ENCODE data around the gene MYBPC2. TPM values are rescaled to one million over a fixed set of nuclear protein-coding genes. Genes with fewer than 3 reads are reported as not detected.

Gene MYBPC2
- total RNA-seq, 1 donor from 2014 or later: 0.77 TPM

DNA sequence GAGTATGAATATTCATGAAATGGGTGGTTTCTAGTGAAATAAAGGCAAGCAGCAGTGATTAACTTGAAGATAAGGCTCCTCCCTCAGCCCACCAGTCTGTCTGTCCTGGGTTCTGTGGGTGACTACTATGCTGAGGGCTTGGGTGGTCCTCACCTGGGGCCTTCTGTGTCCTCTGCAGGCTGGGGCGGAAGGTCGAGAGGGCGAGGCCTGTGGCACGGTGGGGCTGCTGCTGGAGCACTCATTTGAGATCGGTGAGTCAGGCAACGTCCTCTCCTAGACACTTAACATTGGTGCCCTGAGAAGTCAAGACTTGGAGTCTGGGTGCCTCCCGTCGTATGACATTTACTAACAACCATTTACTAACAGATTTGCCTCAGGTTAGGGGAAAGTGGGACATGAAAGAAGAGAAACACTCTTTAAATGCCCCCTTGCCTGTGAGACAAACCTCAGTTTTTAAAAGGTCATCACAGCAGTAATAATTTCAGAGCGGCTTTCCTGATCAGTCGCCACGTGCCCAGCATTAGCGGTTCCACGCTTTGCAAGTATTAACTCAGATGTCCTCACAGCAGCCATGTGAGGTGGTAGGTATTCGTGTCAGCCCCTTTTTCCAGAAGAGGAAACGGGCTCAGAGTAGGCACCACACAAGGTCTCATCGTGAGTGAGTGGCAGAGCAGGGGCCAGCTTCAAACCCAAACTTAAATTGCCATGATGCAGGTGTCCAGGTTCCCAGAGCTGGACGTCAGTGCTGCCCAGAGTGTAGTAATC, 45.2 kb downstream of the MYBPC2 start:
- H2AFZ ChIP-seq (replicated peaks): no peak overlapping the region
- H3K4me3 ChIP-seq: peak overlapping the region; percentile 69
- peaks cover 32% of the 10 kb centered on the region for H3K79me2 ChIP-seq (ENCODE audit: low read depth)
- DNase-seq (ENCODE audit: low spot score): no peak
- Mint-ChIP-seq H3K36me3 (peaks cover 17% of the 10 kb centered on the region), H3K27ac (no peak overlapping the region), H3K4me1 (peaks cover 12% of the 10 kb centered on the region), H3K27me3 (ENCODE audit: insufficient read depth, low read depth) (peaks cover 9% of the 10 kb centered on the region), H3K4me3 (peak overlapping the region; percentile 98), H3K9me3 (peaks cover 19% of the 10 kb centered on the region)
- H3K4me1 ChIP-seq: peaks cover 4% of the 10 kb centered on the region
- H3K4me2 ChIP-seq: peak overlapping the region; percentile 84
- peaks cover 18% of the 10 kb centered on the region for H3F3A ChIP-seq (ENCODE audit: low read depth)
- H3K9ac ChIP-seq: no peak overlapping the region
- no peaks in the 10 kb centered on the region for H3K27me3 ChIP-seq
- no peak overlapping the region for H3K27ac ChIP-seq
- H3K36me3 ChIP-seq: no peaks in the 10 kb centered on the region
- peaks cover 14% of the 10 kb centered on the region for H4K20me1 ChIP-seq (ENCODE audit: low read depth)
- TF ChIP-seq EZH2 (IDR thresholded peaks at IDR 0.05) (no peak), EZH2phosphoT487 (IDR thresholded peaks at IDR 0.05) (no peak)
- TF ChIP-seq, protein P1, sequence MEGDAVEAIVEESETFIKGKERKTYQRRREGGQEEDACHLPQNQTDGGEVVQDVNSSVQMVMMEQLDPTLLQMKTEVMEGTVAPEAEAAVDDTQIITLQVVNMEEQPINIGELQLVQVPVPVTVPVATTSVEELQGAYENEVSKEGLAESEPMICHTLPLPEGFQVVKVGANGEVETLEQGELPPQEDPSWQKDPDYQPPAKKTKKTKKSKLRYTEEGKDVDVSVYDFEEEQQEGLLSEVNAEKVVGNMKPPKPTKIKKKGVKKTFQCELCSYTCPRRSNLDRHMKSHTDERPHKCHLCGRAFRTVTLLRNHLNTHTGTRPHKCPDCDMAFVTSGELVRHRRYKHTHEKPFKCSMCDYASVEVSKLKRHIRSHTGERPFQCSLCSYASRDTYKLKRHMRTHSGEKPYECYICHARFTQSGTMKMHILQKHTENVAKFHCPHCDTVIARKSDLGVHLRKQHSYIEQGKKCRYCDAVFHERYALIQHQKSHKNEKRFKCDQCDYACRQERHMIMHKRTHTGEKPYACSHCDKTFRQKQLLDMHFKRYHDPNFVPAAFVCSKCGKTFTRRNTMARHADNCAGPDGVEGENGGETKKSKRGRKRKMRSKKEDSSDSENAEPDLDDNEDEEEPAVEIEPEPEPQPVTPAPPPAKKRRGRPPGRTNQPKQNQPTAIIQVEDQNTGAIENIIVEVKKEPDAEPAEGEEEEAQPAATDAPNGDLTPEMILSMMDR (IDR thresholded peaks at IDR 0.05): no peak
- no peaks in the 10 kb centered on the region for H3K9me3 ChIP-seq (ENCODE audit: low read depth)

DNA sequence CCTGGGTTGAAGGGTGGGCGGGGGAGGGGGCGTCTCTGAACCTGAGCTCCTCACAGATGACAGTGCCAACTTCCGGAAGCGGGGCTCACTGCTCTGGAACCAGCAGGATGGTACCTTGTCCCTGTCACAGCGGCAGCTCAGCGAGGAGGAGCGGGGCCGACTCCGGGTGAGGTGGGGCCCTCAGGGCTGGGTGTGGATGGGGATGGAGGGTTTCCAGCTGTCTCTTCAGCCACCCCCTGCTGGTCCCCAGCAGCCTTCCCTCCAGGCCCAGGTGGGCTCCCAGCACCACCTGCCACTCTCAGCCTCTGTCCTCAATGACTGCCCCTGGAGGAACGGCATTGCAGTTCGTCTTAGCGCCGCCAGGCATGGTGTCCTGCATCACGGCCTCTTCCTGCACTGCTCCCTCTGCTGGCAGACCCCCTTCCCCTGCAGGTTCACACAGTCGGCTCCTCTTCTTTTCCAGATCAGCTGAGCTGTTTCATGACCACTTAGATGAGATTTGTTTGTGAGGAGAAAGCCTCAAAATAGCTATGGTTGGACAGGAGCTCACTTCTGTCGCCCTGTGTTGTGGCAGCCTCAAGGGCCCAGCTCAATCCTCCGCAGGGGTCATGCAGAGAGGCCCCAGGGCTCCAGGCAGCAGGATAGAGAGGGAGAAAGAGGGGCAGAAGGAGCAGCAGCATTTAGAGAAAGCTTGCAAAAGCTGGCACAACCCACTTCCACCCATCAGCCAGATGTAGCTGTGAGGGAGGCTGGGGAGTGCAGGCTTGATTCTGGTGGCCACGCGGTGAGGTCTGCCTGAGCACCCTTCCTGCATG, 46.4 kb downstream of the MYBPC2 start:
- H3K9me3 Mint-ChIP-seq: peaks cover 19% of the 10 kb centered on the region
- Histone ChIP-seq H3K79me2 (ENCODE audit: low read depth) (peaks cover 32% of the 10 kb centered on the region), H3K4me1 (peaks cover 4% of the 10 kb centered on the region), H3K4me2 (no peak overlapping the region), H3K27me3 (no peaks in the 10 kb centered on the region), H3K4me3 (no peak overlapping the region), H3K9me3 (ENCODE audit: low read depth) (no peaks in the 10 kb centered on the region), H3K9ac (no peak overlapping the region), H2AFZ (replicated peaks) (no peak overlapping the region), H3K27ac (no peak overlapping the region), H3F3A (ENCODE audit: low read depth) (peaks cover 18% of the 10 kb centered on the region), H4K20me1 (ENCODE audit: low read depth) (peaks cover 14% of the 10 kb centered on the region), H3K36me3 (no peaks in the 10 kb centered on the region)
- DNase-seq (ENCODE audit: low spot score): peak; percentile 59
- H3K4me3 Mint-ChIP-seq: peak overlapping the region; percentile 74
- TF ChIP-seq EZH2phosphoT487 (IDR thresholded peaks at IDR 0.05): no peak
- TF ChIP-seq, protein P1 (IDR thresholded peaks at IDR 0.05): peak; percentile 53
- H3K27me3 Mint-ChIP-seq (ENCODE audit: insufficient read depth, low read depth): peaks cover 9% of the 10 kb centered on the region
- no peak overlapping the region for H3K27ac Mint-ChIP-seq
- H3K4me1 Mint-ChIP-seq: peaks cover 12% of the 10 kb centered on the region
- peaks cover 23% of the 10 kb centered on the region for H3K36me3 Mint-ChIP-seq

DNA sequence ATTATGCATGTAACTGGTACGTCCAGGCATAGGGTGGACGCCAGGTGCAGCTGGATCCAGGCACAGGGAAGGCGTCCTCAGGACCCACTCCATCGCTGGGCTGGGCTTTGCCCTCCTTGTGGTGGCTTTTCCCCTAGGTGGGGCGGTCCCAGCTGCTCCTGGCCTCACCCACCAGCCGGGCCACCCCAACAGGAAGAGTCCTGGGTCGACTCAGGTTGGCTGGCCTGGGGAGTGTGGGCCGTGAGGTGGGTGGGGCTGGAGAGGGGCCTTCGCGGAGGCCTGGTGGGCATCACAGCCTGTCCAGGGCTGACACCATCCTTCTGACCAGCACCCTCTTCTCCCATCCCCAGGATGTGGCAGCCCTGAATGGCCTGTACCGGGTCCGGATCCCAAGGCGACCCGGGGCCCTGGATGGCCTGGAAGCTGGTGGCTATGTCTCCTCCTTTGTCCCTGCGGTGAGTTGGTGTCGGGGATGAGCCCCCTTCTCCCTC, 47.1 kb downstream of the MYBPC2 start:
- peaks cover 9% of the 10 kb centered on the region for H3K27me3 Mint-ChIP-seq (ENCODE audit: insufficient read depth, low read depth)
- Histone ChIP-seq H3K79me2 (ENCODE audit: low read depth) (peaks cover 32% of the 10 kb centered on the region), H3F3A (ENCODE audit: low read depth) (peaks cover 23% of the 10 kb centered on the region), H3K4me3 (no peak overlapping the region), H3K27ac (no peak overlapping the region), H3K9me3 (ENCODE audit: low read depth) (no peaks in the 10 kb centered on the region), H2AFZ (replicated peaks) (no peak overlapping the region), H3K36me3 (no peaks in the 10 kb centered on the region), H3K9ac (no peak overlapping the region), H3K4me2 (no peak overlapping the region), H4K20me1 (ENCODE audit: low read depth) (peaks cover 14% of the 10 kb centered on the region), H3K27me3 (no peaks in the 10 kb centered on the region), H3K4me1 (peaks cover 4% of the 10 kb centered on the region)
- H3K4me3 Mint-ChIP-seq: no peak overlapping the region
- no peak for DNase-seq (ENCODE audit: low spot score)
- TF ChIP-seq EZH2phosphoT487 (IDR thresholded peaks at IDR 0.05) (no peak), EZH2 (IDR thresholded peaks at IDR 0.05) (no peak)
- TF ChIP-seq, protein P1 (IDR thresholded peaks at IDR 0.05): no peak
- H3K9me3 Mint-ChIP-seq: peaks cover 19% of the 10 kb centered on the region
- peaks cover 12% of the 10 kb centered on the region for H3K4me1 Mint-ChIP-seq
- H3K27ac Mint-ChIP-seq: no peak overlapping the region
- H3K36me3 Mint-ChIP-seq: peaks cover 23% of the 10 kb centered on the region

All from neural progenitor cell (in vitro differentiated cells).